Activated CD4-positive, alpha-beta T cell treated with anti-CD3 and anti-CD28 coated beads, Interleukin-10, Interleukin-2, amounts not matched to agents 100 ng/mL and 50 ng/mL, durations not matched to agents 16 hours and 8 hours (primary cell): Measurements from ENCODE around the gene RAPGEF1.

Experiments used
- DNase-seq: peaks from one replicate; pipeline ENCODE4 v3.0.0-alpha.2; 2020

The RAPGEF1 gene

GRCh38 chr9:131580358-131580757 lies 159.5 kb downstream of the RAPGEF1 start:
- DNase-seq = no peak

GRCh38 chr9:131579789-131580211 lies 160.1 kb downstream of the RAPGEF1 start:
- DNase-seq = no peak

- DNase-seq = peak; percentile 42
Measured at GRCh38 chr9:131578731-131579504, 161.0 kb downstream of the RAPGEF1 start.

- no peak for DNase-seq
Measured at GRCh38 chr9:131578021-131578420, 161.9 kb downstream of the RAPGEF1 start.

- no peak for DNase-seq
Measured at GRCh38 chr9:131577005-131578000, 162.6 kb downstream of the RAPGEF1 start.

- no peak for DNase-seq
Measured at GRCh38 chr9:131575946-131576853, 163.7 kb downstream of the RAPGEF1 start.

- no peak for DNase-seq
Measured at GRCh38 chr9:131574730-131575640, 164.9 kb downstream of the RAPGEF1 start.

GRCh38 chr9:131567910-131568309 lies 172.0 kb downstream of the RAPGEF1 start:
- DNase-seq = no peak

GRCh38 chr9:131566158-131566557 lies 173.7 kb downstream of the RAPGEF1 start:
- DNase-seq = no peak

GRCh38 chr9:131565369-131565768 lies 174.5 kb downstream of the RAPGEF1 start:
- peak; percentile 17 for DNase-seq

GRCh38 chr9:131562032-131562959 lies 177.6 kb downstream of the RAPGEF1 start:
- DNase-seq = no peak

GRCh38 chr9:131559421-131560000 lies 180.4 kb downstream of the RAPGEF1 start:
- DNase-seq = no peak

- no peak for DNase-seq
Measured at GRCh38 chr9:131557855-131558548, 181.9 kb downstream of the RAPGEF1 start.

- DNase-seq = no peak
Measured at GRCh38 chr9:131555841-131556673, 183.8 kb downstream of the RAPGEF1 start.

GRCh38 chr9:131554843-131555351 lies 185.0 kb downstream of the RAPGEF1 start:
- DNase-seq = no peak

GRCh38 chr9:131554087-131554842 lies 185.6 kb downstream of the RAPGEF1 start:
- no peak for DNase-seq

- DNase-seq = no peak
Measured at GRCh38 chr9:131552030-131552429, 187.8 kb downstream of the RAPGEF1 start.
